Measurements from ENCODE around the gene CST6.

The CST6 gene

DNA sequence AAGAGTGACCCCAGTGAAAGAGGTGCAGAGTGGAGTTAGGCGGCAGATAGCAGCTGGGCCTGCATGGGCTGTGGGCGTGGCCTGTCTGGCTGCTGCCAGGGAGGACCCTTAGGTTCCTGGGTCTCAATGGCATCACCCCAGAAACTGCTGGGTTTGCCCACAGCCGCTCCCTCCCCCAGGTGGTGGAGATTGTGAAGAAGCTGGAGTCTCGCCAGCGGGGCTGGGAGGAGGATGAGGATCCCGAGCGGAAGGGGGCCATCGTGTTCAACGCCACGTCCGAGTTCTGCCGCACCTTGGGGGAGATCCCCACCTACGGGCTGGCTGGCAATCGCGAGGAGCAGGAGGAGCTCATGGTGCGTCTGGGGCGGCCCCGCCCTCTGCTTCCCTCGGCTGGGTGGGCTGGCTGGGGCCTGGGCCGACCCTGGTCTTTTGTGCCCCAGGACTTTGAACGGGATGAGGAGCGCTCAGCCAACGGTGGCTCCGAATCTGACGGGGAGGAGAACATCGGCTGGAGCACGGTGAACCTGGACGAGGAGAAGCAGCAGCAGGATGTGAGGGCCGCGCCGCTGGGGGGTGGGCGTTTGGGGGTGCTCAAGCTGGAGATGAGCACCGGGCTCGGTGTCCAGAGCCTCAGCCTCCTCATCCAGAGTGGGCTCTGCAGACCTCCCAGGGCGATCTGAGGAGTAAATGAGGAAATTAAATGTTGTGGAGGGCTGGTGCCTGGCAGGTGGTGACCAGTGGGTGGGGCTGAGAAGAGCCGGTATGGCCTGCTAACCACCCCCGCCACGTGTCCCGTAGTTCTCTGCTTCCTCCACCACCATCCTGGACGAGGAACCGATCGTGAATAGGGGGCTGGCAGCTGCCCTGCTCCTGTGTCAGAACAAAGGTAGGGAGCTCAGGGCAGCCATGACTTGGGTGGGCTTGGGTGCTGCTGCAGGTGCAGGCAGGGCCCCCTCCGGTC, 35.3 kb upstream of the CST6 start:
- no peaks in the 10 kb centered on the region for H3K79me2 ChIP-seq (ENCODE audit: control insufficient read depth, insufficient read depth, low read length, unreplicated experiment)
- H3K36me3 ChIP-seq (ENCODE audit: insufficient read depth, low read length) = peaks cover 5% of the 10 kb centered on the region; the same call in 1 of the 2 replicates
- no peak overlapping the region for H3K4me3 ChIP-seq (ENCODE audit: low read depth, low read length)
- no peak overlapping the region for H3K27ac ChIP-seq (ENCODE audit: low read depth, low read length)
- peaks cover 7% of the 10 kb centered on the region for H3K4me1 ChIP-seq (ENCODE audit: control insufficient read depth, insufficient read depth, low read length, unreplicated experiment)
- H2AFZ ChIP-seq (ENCODE audit: low read length, unreplicated experiment) = no peak overlapping the region
- H3K27me3 ChIP-seq (ENCODE audit: insufficient read depth, low read length) = no peaks in the 10 kb centered on the region

DNA sequence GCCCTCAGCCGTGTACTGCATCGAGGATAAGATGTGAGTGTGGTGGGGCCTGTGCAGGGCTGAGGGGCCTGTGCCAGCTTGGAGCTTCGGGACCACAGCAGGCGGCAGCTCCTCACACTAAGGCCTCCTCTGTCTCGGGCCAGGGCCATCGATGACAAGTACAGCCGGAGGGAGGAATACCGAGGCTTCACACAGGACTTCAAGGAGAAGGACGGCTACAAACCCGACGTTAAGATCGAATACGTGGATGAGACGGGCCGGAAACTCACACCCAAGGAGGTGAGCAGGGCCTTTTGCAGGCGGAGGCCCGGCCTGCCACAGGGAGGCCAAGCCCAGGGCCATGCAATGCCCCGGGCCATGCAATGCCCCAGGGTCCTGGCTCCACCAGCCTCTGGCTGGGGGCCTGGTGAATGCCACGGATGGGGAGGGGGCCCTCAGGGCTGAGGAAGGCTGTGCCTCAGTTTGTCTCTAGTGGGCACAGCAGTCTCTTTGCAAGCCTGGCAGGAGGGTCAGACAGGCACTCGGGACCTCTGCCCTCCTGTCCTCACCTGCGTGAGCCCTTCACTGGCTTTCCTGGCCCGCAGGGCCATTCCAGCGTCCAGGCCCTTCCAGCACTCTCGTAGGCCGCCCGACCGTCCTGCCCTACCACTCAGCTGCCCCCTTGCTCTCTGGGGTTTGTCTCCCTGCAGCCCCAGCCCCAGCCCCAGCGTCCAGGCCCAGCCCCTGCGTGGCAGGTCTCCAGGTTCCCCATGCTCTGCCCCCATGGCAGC, 34.0 kb upstream of the CST6 start:
- Histone ChIP-seq H3K27ac (ENCODE audit: low read depth, low read length) (no peak overlapping the region), H3K4me1 (ENCODE audit: control insufficient read depth, insufficient read depth, low read length, unreplicated experiment) (peaks cover 7% of the 10 kb centered on the region), H3K36me3 (ENCODE audit: insufficient read depth, low read length) (peaks cover 5% of the 10 kb centered on the region; the same call in 1 of the 2 replicates), H3K4me3 (ENCODE audit: low read depth, low read length) (no peak overlapping the region), H3K27me3 (ENCODE audit: insufficient read depth, low read length) (no peaks in the 10 kb centered on the region), H3K79me2 (ENCODE audit: control insufficient read depth, insufficient read depth, low read length, unreplicated experiment) (no peaks in the 10 kb centered on the region), H2AFZ (ENCODE audit: low read length, unreplicated experiment) (no peak overlapping the region)

DNA sequence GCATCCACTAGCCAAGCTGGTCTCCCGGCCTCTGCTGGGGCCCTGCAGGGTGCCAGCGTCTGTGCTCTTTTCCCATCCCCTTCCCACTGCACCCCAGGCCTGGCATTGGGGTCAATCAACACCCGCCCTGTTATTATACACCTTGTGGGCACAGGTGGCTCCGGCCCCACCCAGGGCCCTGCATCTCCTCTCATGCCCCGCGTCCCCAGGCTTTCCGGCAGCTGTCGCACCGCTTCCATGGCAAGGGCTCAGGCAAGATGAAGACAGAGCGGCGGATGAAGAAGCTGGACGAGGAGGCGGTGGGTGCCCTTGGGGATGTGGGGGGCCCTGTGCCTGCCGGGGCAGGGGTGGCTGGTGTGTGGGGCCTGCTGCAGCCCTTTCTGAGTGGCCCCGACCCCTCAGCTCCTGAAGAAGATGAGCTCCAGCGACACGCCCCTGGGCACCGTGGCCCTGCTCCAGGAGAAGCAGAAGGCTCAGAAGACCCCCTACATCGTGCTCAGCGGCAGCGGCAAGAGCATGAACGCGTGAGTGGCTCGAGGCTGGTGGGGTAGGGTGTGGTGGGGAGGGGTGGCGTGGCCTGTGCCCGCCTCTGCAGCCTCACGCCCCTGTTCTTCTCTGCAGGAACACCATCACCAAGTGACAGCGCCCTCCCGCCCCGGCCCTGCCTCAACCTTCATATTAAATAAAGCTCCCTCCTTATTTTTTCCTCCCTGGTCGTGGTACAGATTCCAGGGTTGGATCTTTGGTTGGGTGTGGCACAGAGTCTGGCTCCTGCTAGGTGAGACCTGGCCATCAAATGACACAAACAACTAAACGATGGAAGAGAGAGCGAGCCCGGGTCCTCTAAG, 33.2 kb upstream of the CST6 start:
- Histone ChIP-seq H3K4me1 (ENCODE audit: control insufficient read depth, insufficient read depth, low read length, unreplicated experiment) (peaks cover 1% of the 10 kb centered on the region), H3K27ac (ENCODE audit: low read depth, low read length) (no peak overlapping the region), H2AFZ (ENCODE audit: low read length, unreplicated experiment) (no peak overlapping the region), H3K27me3 (ENCODE audit: insufficient read depth, low read length) (no peaks in the 10 kb centered on the region), H3K79me2 (ENCODE audit: control insufficient read depth, insufficient read depth, low read length, unreplicated experiment) (no peaks in the 10 kb centered on the region), H3K4me3 (ENCODE audit: low read depth, low read length) (no peak overlapping the region), H3K36me3 (ENCODE audit: insufficient read depth, low read length) (peaks cover 5% of the 10 kb centered on the region; the same call in 1 of the 2 replicates)

DNA sequence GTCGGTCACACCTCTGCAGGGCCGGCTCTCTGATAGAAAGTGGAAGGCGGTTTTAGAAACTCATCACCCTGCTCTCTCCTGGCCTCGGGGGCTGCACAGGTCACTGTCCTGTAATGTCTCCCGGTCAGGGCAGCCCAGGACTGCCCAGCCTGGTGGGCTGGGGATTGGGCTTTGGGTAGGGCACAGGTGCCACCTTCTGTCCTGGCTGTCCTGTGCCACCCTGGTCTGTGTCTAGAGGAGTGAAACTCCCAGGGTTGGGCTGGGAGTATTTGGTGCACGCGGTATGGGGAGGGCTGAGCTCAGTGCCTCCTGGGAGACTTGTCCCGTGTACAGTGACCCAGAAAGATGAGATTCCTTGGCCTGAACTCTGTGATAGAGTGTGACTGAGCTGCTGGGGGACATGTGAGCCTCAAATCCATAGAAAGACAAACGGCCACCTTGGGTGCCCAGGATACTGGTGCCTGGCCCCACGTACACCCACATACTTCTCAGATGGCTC, 32.5 kb upstream of the CST6 start:
- no peak overlapping the region for H3K4me3 ChIP-seq (ENCODE audit: low read depth, low read length)
- H3K4me1 ChIP-seq (ENCODE audit: control insufficient read depth, insufficient read depth, low read length, unreplicated experiment) = no peaks in the 10 kb centered on the region
- H2AFZ ChIP-seq (ENCODE audit: low read length, unreplicated experiment) = no peak overlapping the region
- H3K27ac ChIP-seq (ENCODE audit: low read depth, low read length) = no peak overlapping the region
- peaks cover 5% of the 10 kb centered on the region; the same call in 1 of the 2 replicates for H3K36me3 ChIP-seq (ENCODE audit: insufficient read depth, low read length)
- H3K79me2 ChIP-seq (ENCODE audit: control insufficient read depth, insufficient read depth, low read length, unreplicated experiment) = no peaks in the 10 kb centered on the region
- no peaks in the 10 kb centered on the region for H3K27me3 ChIP-seq (ENCODE audit: insufficient read depth, low read length)

DNA sequence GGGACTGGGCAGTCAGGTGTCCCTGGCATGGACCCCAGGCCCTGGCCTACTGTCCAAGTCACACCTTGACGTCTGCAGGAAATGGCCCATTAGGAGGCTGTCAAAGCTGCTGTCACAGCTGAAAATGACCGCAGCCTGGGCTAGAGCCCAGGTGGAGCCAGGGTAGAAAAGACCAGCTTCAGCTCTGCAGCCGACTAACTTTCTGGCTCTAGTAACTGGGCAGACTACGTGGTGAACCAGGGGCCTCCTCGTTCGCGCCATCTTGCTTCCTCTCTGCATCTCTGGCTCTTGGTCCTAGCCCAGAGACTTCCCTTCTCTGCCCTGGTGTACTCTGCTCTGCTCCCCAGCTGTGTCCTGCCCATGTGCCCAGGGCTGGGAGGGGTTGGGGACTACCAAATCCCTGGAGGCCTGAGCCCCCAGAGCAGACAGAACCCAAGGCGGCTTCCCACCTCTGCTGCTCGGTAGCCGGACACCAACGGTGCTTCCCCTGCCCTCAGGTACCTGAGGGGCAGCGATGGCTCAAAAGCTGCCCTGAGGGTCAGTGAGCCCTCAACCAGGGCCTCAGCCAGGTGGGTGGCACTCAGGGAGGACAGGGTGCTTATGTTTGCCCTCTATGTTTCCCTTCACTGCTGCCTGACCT, 30.6 kb upstream of the CST6 start:
- H3K4me3 ChIP-seq (ENCODE audit: low read depth, low read length) = no peak overlapping the region
- no peak overlapping the region for H2AFZ ChIP-seq (ENCODE audit: low read length, unreplicated experiment)
- no peak overlapping the region for H3K27ac ChIP-seq (ENCODE audit: low read depth, low read length)
- peaks cover 5% of the 10 kb centered on the region; the same call in 1 of the 2 replicates for H3K36me3 ChIP-seq (ENCODE audit: insufficient read depth, low read length)
- no peaks in the 10 kb centered on the region for H3K27me3 ChIP-seq (ENCODE audit: insufficient read depth, low read length)
- no peaks in the 10 kb centered on the region for H3K4me1 ChIP-seq (ENCODE audit: control insufficient read depth, insufficient read depth, low read length, unreplicated experiment)
- no peaks in the 10 kb centered on the region for H3K79me2 ChIP-seq (ENCODE audit: control insufficient read depth, insufficient read depth, low read length, unreplicated experiment)

DNA sequence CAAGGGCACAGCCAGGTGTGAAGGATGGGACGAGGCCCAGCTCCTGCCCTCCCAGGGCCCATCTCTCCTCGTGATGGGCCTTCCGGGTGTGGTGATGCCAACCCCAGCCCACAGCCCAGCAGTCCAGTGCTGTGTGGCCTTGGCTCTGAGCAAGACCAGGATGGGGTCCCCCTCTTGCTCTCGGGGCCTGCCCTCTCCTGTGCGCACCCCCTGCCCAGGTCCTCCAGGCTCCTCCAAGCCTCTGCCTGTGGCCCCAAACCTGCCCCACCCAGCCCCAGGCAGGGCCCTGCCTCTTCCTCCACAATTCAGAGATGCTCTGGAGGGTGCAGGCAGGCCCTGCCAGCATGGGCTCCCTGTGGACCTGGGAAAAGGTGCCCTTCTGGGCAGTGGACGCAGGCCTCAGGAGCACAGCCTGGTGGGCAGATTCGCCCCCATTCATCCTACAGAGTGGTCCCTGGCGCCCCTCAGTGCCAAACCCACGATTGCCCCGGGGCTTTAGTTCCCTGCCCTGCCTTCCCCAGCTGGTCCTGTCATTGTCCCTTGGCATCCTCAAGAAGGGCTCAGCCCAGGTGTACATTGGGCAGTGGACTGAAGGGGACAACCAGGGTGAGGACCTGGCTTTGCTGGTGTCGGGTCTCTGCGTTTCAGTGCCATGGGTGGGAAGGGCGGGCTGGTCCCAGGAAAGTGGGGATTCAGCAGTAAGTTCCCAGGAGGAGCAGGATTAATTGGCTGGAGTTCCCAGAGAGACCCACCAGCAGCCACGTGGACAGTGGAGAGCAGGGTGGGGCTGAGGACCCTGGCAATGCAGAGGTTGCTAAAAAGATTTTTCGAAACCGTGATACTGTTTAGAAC, 29.6 kb upstream of the CST6 start:
- Histone ChIP-seq H3K4me1 (ENCODE audit: control insufficient read depth, insufficient read depth, low read length, unreplicated experiment) (no peaks in the 10 kb centered on the region), H3K27ac (ENCODE audit: low read depth, low read length) (no peak overlapping the region), H2AFZ (ENCODE audit: low read length, unreplicated experiment) (no peak overlapping the region), H3K4me3 (ENCODE audit: low read depth, low read length) (no peak overlapping the region), H3K79me2 (ENCODE audit: control insufficient read depth, insufficient read depth, low read length, unreplicated experiment) (no peaks in the 10 kb centered on the region), H3K27me3 (ENCODE audit: insufficient read depth, low read length) (no peaks in the 10 kb centered on the region), H3K36me3 (ENCODE audit: insufficient read depth, low read length) (peaks cover 5% of the 10 kb centered on the region; the same call in 1 of the 2 replicates)

DNA sequence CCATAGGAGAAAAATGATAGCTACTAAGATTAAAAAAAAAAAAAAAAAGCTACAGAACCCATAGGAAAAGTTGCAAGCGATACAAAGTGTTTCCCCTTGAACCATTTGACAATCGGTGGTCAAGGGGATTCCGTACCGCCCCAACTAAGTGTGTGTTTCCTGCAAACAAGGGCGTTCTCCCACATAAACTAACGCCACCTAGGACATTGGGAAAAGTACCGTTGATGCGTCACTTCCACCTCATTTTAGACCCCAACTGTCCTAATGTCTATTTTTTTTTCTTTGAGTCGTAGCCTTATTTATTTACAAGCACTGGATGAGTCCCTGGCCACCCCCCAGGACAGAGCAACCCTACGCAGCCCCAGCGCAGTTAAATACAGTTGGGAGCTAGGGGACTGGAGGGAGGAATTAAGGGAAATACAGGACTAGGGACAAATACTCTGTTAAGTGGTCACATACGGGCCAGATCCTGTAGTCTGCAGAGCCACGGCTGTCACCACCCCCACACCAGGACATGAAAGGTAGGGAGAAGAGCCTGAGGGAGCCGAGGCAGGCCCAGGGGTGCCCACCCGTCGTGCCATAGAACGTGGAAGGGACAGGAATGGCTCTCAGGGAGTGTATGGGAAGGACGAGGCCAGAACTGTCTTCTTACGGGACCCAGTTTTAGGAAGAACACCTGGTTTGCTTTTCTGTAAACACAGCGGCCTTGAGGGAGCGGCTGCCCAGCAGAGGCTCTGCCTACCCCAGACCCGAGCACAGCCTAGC, 28.8 kb upstream of the CST6 start:
- Histone ChIP-seq H3K4me1 (ENCODE audit: control insufficient read depth, insufficient read depth, low read length, unreplicated experiment) (no peaks in the 10 kb centered on the region), H3K27me3 (ENCODE audit: insufficient read depth, low read length) (no peaks in the 10 kb centered on the region), H2AFZ (ENCODE audit: low read length, unreplicated experiment) (no peak overlapping the region), H3K27ac (ENCODE audit: low read depth, low read length) (no peak overlapping the region), H3K4me3 (ENCODE audit: low read depth, low read length) (no peak overlapping the region), H3K79me2 (ENCODE audit: control insufficient read depth, insufficient read depth, low read length, unreplicated experiment) (no peaks in the 10 kb centered on the region), H3K36me3 (ENCODE audit: insufficient read depth, low read length) (peaks cover 5% of the 10 kb centered on the region; the same call in 1 of the 2 replicates)

DNA sequence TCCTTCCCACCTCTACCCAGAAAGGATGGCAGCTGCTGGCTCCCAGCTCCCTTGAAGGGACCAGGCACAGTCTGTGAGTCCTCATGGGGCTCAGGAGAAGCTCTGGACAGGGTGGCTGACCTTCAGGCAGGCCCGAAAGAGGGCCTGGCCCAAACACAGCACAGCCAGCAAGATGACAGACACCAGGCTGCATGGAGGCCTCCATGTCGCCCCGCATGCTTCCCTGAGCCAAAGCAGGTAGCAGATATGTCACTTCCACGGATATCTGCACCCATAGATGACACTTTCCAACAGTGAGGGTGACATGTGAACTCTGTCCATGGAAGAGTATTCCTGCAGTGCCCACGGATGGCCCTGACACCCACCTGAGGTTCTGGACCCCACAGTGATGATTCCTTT, 28.2 kb upstream of the CST6 start:
- Histone ChIP-seq H3K36me3 (ENCODE audit: insufficient read depth, low read length) (no peaks in the 10 kb centered on the region), H3K27ac (ENCODE audit: low read depth, low read length) (no peak overlapping the region), H3K4me3 (ENCODE audit: low read depth, low read length) (no peak overlapping the region), H3K27me3 (ENCODE audit: insufficient read depth, low read length) (no peaks in the 10 kb centered on the region), H2AFZ (ENCODE audit: low read length, unreplicated experiment) (no peak overlapping the region), H3K79me2 (ENCODE audit: control insufficient read depth, insufficient read depth, low read length, unreplicated experiment) (no peaks in the 10 kb centered on the region), H3K4me1 (ENCODE audit: control insufficient read depth, insufficient read depth, low read length, unreplicated experiment) (no peaks in the 10 kb centered on the region)

DNA sequence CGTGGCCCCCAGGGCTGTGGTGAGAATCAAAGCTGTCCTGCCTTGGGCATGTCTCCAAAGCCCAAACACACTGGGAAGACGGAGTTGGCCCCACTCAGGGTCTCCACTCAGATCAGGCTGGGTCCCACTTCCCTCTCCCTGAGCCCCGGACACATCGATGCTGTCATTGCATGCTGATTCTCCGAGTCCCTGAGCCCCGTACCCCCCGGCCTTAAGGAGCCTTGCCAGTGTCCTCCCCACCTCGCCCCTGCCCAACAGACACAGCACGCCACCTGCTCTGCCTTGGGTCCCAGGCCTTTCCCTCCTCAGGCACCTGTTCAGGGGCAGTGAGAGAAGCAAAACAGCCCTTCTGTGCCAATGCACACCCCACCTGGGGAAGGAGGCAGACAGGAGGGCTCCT, 24.5 kb upstream of the CST6 start:
- H3K79me2 ChIP-seq (ENCODE audit: control insufficient read depth, insufficient read depth, low read length, unreplicated experiment) = no peaks in the 10 kb centered on the region
- H3K36me3 ChIP-seq (ENCODE audit: insufficient read depth, low read length) = peaks cover 2% of the 10 kb centered on the region; the same call in 1 of the 2 replicates
- H2AFZ ChIP-seq (ENCODE audit: low read length, unreplicated experiment) = no peak overlapping the region
- H3K27ac ChIP-seq (ENCODE audit: low read depth, low read length) = no peak overlapping the region
- no peak overlapping the region for H3K4me3 ChIP-seq (ENCODE audit: low read depth, low read length)
- no peaks in the 10 kb centered on the region for H3K27me3 ChIP-seq (ENCODE audit: insufficient read depth, low read length)
- no peaks in the 10 kb centered on the region for H3K4me1 ChIP-seq (ENCODE audit: control insufficient read depth, insufficient read depth, low read length, unreplicated experiment)
